Right lung (tissue), 5 donors: ENCODE data around the gene CETN2. TPM values are rescaled to one million over a fixed set of nuclear protein-coding genes. Genes with fewer than 3 reads are reported as not detected.
"Not testable (repeated sequence)": the region's sequence is repeated elsewhere in the genome, so short reads cannot be mapped to it uniquely, and the experiment has no call there.

Source experiments
- DNase-seq, 2 donors: peaks; one replicate each; pipeline ENCODE4 v3.0.0-alpha.2; 2013
- polyA plus RNA-seq, 5 donors: library from polyadenylated mRNA; unstranded; fragments of 120-200 nt; gene quantifications; one replicate each; pipeline versions ENCODE4 v1.2.1 to v1.2.3, GENCODE V29; 2013; ENCODE audit warnings: inconsistent platforms in 1 of 5, low replicate concordance in 1 of 5; ENCODE audit not compliant: insufficient read length in 5 of 5, insufficient read depth in 1 of 5

Gene CETN2
- polyA plus RNA-seq, 5 donors, result 80.7 to 102 (median 89.7) TPM

GRCh38 chrX:152842772-152843338, 12.3 kb upstream of the CETN2 start:
- DNase-seq, result no peak

GRCh38 chrX:152835470-152835869, 4.9 kb upstream of the CETN2 start:
- DNase-seq, result not testable (repeated sequence)

- no peak for DNase-seq
Measured at GRCh38 chrX:152833378-152833777, 2.8 kb upstream of the CETN2 start.

- DNase-seq, result no peak
Measured at GRCh38 chrX:152832520-152832919, 2.0 kb upstream of the CETN2 start.

DNA sequence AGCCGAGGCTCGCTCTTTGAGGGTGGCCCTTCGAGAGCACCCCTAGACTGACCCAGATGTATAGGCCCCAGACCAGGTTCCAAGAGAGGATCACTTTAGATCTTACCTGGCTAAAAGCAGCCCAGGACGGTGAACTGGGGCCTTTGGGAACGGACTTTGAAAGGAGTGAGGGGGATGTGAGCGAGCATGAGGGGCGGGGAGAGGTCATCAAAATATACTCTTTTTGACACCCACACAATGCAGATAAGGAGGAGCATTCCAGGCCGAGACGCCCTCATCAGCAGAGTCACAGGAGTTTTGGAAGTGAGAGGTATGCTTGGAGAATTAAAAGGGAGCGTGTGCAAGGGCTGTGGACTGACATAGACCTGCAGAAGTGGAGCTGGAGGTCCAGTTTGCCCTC, 834 bp upstream of the CETN2 start:
- no peak for DNase-seq

DNA sequence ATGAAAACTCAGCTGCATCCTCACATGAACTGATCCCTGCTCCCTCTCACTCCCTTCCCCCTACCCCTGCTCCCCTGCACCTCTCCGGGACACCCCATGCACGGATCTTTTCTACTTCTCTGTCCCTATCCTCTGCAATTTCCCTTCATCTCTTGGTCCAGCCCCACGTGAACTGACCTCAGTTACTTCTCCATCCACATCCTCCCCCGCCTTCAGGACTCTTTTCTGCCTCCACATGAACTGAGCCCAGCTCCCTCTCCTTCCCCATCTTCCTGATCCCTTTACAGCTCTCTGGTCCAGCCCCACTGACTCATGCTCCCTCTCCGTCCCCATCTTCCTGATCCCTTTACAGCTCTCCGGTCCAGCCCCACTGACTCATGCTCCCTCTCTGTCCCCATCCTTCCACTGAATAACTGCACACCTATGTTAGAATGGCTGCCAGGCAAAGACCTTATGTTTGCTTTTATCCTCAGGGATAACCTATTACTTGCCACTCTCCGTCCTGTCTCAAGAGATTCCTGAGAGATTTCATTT, 5.6 kb downstream of the CETN2 start:
- DNase-seq, result no peak

- DNase-seq, result no peak
Measured at GRCh38 chrX:152823657-152824056, 6.9 kb downstream of the CETN2 start.

- no peak for DNase-seq
Measured at GRCh38 chrX:152822383-152823086, 8.0 kb downstream of the CETN2 start.

DNA sequence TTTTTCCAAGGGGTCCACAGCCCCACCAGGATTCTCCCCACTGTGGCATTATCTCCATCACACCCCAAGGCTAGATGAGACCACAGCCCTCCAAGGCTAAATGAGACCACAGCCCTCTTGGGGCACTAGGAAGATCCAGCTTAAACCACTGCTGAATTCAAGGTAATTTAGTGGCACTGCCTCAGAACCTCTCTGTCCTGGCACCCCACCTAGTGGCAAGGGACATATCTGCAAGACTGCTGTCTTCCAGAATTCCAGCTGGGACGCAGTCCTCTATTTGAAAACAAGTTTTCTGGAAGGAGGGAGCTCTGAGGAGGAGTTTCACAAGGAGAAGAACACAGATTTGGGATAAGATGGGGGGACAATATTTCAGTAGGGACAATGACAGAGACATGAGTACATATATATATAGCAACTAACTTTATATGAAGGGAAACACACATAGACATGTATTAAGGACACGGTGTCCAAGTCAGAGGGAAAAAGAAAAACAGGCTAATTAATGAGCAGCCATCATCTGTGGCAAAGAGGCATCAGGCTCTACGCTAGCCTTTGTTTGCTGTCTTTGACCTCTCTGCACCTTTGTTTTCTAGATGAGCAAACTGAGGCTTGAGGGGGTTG, 9.3 kb downstream of the CETN2 start:
- DNase-seq, result no peak

DNA sequence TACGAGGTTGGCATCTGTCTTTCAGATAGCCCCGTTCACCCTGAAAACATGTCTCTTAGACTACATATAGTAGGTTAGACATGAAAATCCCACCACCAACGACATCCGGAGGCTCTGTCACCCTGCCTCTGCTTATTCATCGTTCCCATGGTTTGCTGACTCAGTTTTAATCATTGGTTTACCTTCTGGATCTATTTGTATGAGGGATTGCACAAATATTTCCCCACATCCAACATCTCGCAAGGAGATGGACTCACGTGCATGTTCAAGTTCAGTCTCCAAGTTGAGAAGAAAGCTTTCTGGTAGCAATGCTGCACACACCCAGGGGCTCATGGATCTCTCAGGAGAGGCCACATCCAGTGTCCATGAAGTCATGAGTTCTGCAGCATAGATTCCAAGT, 10.8 kb downstream of the CETN2 start:
- no peak for DNase-seq

- no peak for DNase-seq
Measured at GRCh38 chrX:152819266-152819665, 11.3 kb downstream of the CETN2 start.

DNA sequence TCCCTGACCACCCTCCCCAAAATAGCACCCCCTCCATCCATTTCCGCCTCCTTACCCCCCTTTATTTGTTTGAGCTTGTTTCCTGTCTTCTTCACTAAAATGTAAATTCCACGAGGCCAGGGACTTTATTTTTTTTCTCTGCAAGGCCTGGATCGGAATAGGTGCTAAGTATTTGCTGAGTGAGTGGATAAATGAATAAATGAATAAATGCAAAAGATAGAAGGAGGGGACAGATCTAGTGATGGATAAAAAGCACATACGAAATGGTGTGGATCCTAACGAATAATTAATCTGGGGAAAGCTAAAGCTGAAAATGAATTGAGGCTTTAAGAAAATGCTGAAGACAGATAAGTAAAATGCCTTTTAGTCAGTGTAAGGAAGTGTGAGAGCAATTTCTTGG, 12.2 kb downstream of the CETN2 start:
- no peak for DNase-seq

- no peak for DNase-seq
Measured at GRCh38 chrX:152817078-152817764, 13.3 kb downstream of the CETN2 start.

DNA sequence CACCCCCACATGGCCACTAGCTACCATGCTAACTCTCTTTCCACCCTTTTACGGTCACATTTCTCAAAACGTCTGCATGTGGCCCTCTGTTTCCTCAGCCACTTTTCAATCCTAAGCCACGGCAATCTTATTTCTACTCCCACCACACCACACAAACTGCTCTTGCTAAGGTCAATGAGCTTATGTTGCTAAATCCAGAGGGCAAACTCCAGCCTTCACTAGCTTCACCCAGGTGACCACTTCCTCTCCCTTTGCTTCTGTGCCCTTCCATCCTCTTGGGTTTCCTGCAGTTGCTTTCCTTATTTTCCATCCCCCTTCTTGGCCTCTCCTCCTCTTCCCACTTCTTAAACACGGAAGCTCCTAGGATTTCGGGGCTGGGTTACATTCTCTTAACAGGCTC, 16.5 kb downstream of the CETN2 start:
- DNase-seq, result no peak

- DNase-seq, result no peak
Measured at GRCh38 chrX:152813206-152813605, 17.4 kb downstream of the CETN2 start.

GRCh38 chrX:152810403-152810802, 20.2 kb downstream of the CETN2 start:
- DNase-seq, result no peak

DNA sequence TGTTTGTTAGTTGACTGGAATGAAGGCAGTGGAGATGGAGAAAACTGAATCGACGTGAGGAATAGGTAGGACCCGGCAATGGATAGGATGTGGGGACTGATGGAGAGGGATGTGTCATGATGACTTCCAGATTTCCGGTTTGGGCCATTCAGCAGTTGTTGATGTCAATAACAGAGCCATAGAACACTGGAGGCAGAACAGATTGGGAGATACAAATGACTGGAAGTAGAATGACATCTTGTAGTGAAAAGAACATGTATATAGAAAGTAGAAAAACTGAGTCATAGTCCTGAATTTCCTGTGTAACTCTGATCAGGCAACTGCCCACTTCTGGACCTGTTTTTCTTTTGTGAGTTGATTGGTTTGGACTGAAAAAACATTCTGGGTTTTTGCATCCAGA, 24.5 kb downstream of the CETN2 start:
- no peak for DNase-seq

GRCh38 chrX:152798945-152799344, 31.6 kb downstream of the CETN2 start:
- DNase-seq, result no peak

- DNase-seq, result not testable (repeated sequence)
Measured at GRCh38 chrX:152787062-152787461, 43.5 kb downstream of the CETN2 start.
